HG03039 (cell line): Measurements from ENCODE around the gene SRSF12.
"Not testable (repeated sequence)": the region's sequence is repeated elsewhere in the genome, so short reads cannot be mapped to it uniquely, and the experiment has no call there.

ENCODE experiments used
- ATAC-seq: cut with Tn5 transposase; IDR thresholded peaks from one replicate; pipeline ENCODE4 v1.9.1; 2021; ENCODE audit warnings: mild to moderate bottlenecking, moderate library complexity; ENCODE audit not compliant: unreplicated experiment

SRSF12 gene

GRCh38 chr6:89073014-89073620 is 44.8 kb downstream of the SRSF12 start:
- no peak for ATAC-seq

GRCh38 chr6:89071036-89071435 is 46.8 kb downstream of the SRSF12 start:
- no peak for ATAC-seq

GRCh38 chr6:89069536-89070163 is 48.2 kb downstream of the SRSF12 start:
- no peak for ATAC-seq

GRCh38 chr6:89068695-89069094 is 49.2 kb downstream of the SRSF12 start:
- no peak for ATAC-seq

GRCh38 chr6:89067796-89068195 is 50.1 kb downstream of the SRSF12 start:
- ATAC-seq: no peak

- no peak for ATAC-seq
Measured at GRCh38 chr6:89066940-89067646, 50.8 kb downstream of the SRSF12 start.

- ATAC-seq: not testable (repeated sequence)
Measured at GRCh38 chr6:89066121-89066520, 51.8 kb downstream of the SRSF12 start.

- ATAC-seq: not testable (repeated sequence)
Measured at GRCh38 chr6:89064931-89065330, 52.9 kb downstream of the SRSF12 start.

GRCh38 chr6:89063881-89064280 is 54.0 kb downstream of the SRSF12 start:
- ATAC-seq: no peak

GRCh38 chr6:89059227-89059626 is 58.6 kb downstream of the SRSF12 start:
- no peak for ATAC-seq

- ATAC-seq: no peak
Measured at GRCh38 chr6:89058627-89059026, 59.2 kb downstream of the SRSF12 start.

- no peak for ATAC-seq
Measured at GRCh38 chr6:89057759-89058158, 60.1 kb downstream of the SRSF12 start.

GRCh38 chr6:89054208-89054607 is 63.7 kb downstream of the SRSF12 start:
- ATAC-seq: no peak

GRCh38 chr6:89051676-89052075 is 66.2 kb downstream of the SRSF12 start:
- no peak for ATAC-seq

GRCh38 chr6:89050697-89051096 is 67.2 kb downstream of the SRSF12 start:
- no peak for ATAC-seq

GRCh38 chr6:89050155-89050554 is 67.7 kb downstream of the SRSF12 start:
- ATAC-seq: no peak

- ATAC-seq: no peak
Measured at GRCh38 chr6:89048985-89049384, 68.9 kb downstream of the SRSF12 start.

GRCh38 chr6:89048288-89048923 is 69.5 kb downstream of the SRSF12 start:
- ATAC-seq: no peak

- no peak for ATAC-seq
Measured at GRCh38 chr6:89047473-89047872, 70.4 kb downstream of the SRSF12 start.
